GM12892 (cell line): ENCODE measurements around the gene ANO1.

Experiments used
- POLR2A ChIP-seq: IDR thresholded peaks from 2 replicates; pipeline ENCODE4 v1.6.1; 2011; ENCODE audit warnings: low read depth, low read length, control low read depth
- POLR2AphosphoS5 ChIP-seq: IDR thresholded peaks from 2 replicates; pipeline ENCODE4 v1.6.1; 2011; ENCODE audit warnings: low read depth, low read length, control low read depth
- TAF1 ChIP-seq: IDR thresholded peaks from 2 replicates; pipeline ENCODE4 v1.6.1; 2011; ENCODE audit warnings: low read depth, mild to moderate bottlenecking, control low read depth, low read length, borderline replicate concordance

GRCh38 chr11:70205049-70205725 lies 127.1 kb downstream of the ANO1 start:
- TF ChIP-seq POLR2A: no peak
- TF ChIP-seq TAF1: no peak
- peak; percentile 12; the same call in 1 of the 2 replicates for TF ChIP-seq POLR2AphosphoS5
